HG03064 (cell line): Measurements from ENCODE around the gene ARRDC2.
A peak's percentile ranks its signal among the peaks of the same experiment; 100 is the strongest.
"Not testable (repeated sequence)": the region's sequence is repeated elsewhere in the genome, so short reads cannot be mapped to it uniquely, and the experiment has no call there.

Experiments used
- ATAC-seq: cut with Tn5 transposase; IDR thresholded peaks from one replicate; pipeline ENCODE4 v1.9.1; 2021; ENCODE audit warnings: low read depth; ENCODE audit not compliant: unreplicated experiment

Gene ARRDC2

DNA sequence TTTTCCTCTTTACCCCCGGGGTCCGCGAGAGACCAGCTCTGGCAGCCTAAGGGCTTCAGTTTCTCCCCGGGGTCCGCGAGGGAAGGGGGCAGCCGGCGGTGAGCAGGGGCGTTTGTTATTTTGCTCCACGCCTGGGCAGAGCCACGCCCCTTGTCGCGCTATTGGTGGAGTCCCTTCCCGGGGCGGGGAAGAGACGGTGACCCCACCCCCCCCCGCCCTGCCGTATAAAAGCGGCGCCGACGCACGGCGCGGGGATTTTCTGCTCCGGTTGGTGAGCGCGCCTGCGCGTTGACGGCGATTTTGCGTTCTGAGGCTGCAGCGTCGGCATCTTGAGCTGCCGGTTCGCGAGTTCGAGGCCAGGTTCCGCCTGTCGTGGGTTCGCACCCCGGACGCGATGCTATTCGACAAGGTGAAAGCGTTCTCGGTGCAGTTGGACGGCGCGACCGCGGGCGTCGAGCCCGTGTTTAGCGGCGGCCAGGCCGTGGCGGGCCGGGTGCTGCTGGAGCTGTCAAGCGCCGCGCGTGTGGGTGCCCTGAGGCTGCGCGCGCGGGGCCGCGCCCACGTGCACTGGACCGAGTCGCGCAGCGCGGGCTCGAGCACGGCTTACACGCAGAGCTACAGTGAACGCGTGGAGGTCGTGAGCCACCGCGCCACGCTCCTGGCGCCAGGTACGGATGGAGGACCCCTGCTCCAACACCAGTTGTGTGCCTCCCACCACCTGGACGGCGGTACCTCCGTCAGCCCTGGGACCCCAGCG lies at the start of gene ARRDC2:
ARRDC2 (plus strand) TSS at position 254 of the 757 bp plus-strand sequence; CDS start at position 395, 141 bp downstream.
- ATAC-seq = peak; percentile 40

DNA sequence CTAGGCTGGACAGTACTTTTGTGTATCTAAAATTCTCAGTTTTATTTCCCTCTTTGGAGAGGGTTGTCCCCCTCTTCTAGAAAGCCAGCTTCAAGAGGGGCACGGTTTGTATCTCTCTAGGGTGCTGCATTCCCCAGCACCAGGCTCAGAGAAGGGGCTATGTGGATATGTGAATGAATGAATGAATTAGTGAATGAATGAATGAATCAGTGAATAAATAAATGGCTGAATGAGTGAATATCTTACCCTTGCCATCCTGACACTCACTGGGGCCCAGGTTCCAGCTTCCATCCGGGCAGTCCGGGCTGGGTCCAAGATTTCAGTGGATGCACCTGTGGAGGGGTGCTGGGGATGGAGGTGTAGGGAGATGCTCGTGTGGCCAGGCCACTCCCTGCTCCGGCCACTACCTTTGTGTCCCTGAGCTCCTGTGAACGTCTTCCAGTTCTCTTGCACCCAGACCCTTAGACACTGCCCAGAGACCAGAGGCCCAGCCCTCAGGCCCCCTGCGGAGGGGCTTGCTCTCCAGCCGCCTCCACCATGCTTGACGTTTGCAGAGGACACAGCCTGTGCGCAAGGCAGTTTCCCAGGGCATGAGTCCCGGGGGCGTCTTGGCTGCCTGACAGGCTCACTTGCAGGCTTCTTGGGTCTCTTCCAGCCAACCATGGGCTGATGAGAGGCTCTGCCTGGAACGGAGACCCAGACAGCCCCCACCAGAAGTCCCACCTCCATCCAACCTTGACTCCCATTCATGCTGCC lies 43.9 kb upstream of the ARRDC2 start:
- ATAC-seq = no peak

DNA sequence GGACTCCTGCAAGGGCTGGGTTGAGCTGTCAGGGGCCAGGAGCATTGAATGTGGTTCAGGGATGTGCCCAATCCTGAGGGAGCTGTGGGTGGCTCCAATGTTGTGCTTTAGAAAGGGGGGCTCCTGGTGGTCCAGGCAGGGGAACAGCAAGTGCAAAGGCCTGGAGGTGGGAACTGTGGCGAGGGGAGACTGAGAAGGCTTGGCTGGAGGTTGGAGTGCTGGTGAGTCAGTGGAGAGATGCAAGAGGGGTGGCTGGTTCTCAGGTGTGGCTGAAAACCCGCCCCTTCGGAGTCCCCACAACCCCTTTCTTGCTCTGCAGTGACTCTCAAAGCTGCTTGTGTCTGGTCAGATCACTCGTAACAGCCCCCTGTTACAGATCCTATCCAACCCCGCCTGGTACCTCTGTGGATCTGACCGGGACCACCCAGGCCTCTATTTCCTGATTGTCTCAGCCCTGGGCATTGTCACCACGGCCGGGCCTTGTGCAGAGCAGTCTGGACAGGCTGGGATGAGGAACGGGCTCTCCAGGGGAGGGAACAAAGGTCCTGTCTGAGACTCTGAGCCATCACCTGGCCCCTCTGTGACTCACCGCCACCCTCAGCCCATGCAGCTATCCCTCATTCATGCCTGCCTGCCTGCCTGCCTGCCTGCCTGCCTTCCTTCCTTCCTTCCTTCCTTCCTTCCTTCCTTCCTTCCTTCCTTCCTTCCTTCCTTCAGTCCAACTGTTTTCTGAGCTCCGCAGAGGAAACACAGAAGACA lies 42.4 kb upstream of the ARRDC2 start:
- ATAC-seq = no peak

DNA sequence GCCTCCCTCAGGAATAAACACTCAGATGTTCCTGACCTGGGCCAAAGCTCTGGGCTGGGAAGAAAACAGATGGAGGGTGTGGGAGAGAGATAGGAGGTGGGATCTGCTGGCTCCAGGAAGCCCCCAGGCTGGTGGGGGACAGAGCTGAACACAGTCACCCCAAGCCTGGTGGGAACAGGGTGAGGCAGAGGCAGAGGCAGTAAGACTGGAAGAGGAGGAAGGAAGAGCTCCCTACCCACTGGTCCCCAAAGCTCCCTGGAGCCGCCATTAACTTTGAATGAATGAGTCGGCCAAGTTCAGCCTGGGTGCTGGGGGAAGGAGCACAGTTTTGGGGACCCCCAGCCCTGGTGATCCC lies 41.9 kb upstream of the ARRDC2 start:
- no peak for ATAC-seq

DNA sequence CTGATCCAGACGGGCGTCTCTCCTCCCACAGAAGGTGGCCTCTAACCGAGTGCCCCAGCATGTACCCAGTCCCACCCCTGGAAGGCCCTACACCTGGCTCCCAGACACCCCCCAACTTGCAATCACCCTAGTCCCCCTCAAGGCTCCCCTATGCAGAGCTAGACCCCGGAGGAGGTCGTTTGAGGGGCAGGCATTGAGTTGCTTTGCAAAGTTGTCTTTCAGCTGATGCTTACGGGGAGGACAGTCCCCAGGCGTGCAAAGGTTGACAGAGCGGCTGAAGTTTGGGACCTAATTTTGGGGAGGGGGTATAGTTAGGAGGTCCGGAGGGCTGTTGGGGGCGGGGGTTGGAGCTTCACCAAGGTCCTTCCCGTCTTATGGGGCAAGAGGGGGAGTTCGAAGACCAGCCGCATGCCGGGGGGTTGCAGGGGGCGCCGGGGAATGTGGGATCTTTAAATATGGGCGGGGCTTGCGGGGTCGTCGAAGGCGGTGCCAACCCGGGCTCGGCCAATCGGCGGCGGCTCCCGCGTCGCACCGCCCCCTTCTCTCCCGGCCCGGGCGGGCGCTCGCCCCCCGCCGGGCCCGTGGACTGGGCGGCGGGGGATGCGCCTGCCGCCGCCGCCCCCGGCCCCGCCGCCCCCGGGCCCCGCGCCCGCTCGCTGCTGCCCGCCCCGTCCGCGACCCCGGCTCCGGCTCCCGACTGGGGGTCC lies 41.3 kb upstream of the ARRDC2 start, which contains the start of gene KCNN1:
KCNN1 (plus strand) TSS at position 558 of the 707 bp plus-strand sequence. CDS start 6,782 bp downstream, outside the sequence.
- no peak for ATAC-seq

DNA sequence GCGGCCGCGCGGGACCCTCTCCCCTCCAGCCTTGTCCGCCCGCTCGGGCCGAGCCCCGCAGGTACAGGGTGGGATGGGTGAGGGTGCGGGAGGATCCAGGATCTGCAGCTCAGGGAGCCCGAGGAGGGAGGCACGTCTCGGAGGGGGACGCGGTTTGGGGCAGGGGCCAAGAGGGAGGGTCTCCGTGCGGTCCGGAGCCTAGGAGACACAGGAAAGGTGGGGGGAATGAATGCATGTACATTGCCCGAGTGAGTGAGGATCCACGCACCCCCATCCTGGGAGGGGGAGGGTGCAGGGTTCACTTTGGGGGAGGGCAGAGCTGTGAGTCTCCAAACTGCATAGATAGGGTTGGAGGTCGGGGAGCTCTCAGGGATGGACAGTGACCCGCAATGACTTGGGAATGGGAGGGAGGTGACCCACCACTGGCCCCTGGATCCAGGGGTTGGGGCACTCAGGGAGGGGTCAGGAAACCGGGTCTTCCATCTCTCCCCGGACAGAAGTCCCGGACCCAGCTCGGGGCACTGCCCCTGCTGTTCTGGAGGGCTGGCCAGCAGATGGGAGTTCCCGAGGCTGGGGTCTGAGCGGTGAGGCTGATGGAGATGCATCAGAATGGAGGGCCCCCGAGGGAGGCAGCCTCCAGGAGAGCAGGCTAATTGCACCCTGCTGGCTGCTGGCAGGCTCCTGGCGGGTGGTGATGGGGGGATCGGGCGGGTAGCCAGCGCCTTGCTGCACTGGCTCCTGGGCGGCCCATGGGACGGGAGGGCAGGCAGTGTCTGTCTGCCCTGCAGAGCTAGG lies 40.5 kb upstream of the ARRDC2 start:
- ATAC-seq = no peak

DNA sequence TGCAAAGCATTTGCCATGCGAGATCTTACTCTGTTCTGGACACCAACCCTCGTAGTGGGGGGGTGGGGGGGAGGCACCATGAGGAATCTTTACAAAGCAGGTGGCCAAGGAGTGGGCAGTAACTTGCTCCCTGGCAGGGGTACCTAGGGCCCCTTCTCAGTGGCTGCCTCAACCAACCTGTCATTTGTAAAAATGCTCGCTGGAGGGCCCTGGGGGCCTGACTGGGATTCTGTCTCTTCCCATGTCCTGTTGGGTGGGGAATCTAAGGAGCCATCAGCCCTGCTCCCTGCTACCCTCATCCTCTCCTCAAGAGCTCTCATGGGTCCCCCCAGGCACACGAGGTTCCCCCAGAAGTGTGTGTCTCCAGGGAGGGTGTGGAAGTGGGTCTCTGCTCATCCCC lies 39.6 kb upstream of the ARRDC2 start:
- no peak for ATAC-seq

DNA sequence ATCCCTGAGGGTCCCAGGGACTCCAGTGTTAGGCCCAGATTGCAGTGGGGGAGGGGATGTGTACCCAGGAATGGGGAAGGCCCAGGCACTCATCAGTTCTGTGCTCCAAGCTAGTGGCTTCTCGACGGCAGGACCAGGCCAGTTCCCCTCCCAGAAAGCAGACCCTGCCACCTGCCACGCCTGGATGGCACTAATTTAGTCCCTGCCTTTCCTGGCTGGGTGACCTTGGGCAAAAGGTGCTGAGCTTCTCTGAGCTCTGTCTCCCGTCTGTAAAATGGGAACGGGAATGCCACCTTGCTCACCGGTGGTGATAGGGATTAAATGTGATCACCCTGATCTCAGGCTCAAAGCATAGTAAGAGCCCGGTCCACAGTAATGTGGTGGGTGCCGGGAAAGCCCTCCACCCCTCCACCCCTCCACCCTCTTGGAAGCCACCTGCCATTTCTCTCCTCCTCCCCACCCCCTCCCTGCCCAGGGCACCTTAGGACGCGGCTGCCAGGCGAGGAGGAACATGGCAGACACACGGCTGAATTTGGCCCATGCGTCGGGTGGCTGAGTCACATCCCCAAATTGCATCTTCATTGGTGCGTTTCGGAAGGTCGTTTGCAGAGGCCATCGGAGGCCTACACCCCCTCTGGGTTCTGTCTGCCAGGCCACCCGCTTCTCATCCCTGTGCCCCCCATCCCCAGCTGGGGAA lies 38.7 kb upstream of the ARRDC2 start:
- ATAC-seq = no peak

DNA sequence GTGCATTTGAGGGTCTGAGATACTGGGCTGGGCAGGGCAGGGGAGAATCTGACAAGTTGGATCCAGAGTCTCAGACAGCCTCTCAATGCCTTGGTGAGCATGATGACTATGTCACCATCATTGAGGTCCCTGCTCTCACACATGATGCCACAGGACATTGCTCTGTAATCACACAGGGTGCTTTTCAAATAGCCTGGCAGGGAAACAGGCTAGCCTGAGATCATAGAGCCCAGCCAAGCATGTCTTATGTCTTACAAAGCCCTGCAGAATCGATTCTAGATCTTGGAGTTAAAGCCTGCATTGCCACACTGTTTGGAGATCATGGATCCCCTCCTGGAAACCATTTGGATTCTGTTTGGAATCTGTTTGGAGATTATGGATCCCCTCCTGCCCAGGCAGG lies 35.7 kb upstream of the ARRDC2 start:
- no peak for ATAC-seq

DNA sequence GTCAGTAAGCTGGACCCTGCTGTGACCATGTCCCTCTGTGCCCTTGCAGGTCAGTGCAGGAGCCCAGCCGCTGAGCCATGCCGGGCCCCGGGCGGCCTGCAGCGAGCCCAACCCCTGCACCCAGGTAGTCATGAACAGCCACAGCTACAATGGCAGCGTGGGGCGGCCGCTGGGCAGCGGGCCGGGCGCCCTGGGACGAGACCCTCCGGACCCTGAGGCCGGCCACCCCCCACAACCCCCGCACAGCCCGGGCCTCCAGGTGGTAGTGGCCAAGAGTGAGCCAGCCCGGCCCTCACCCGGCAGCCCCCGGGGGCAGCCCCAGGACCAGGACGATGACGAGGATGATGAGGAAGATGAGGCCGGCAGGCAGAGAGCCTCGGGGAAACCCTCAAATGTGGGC lies 34.2 kb upstream of the ARRDC2 start:
- ATAC-seq = no peak

DNA sequence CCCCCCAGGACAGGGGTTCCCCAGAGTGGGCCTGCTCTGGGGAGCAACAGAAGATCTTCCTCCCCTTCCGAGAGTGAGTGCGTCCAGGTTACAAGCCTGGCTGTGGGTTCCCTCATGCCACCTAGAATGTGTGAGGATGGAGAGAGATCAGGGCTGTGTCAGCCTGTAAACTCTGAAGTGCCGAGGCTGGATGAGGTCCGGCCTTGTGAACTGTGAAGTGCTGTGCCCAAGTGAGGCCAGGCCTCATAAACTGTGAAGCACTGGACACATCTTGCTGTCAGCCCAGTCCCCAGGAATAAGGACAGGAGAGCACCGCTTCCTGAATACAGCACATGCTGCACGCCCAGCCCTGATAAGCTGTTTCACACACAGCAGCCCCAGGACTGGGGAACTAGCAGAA lies 33.4 kb upstream of the ARRDC2 start:
- ATAC-seq = no peak

DNA sequence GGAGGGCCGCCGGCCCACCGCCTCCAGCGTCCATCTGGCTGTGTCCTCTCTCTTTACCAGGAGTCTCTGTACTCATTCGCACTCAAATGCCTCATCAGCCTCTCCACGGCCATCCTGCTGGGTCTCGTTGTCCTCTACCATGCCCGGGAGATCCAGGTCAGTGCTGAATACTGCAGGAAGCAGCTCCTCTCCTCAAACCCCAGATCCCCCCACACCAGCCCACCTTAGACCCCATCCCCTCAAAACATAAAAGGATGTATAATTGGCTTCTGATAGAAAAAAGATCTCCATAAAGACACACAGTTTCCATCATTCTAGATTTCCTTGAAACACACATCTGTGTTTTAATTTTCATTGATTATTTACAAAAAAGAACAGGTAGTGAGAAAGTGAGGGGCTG lies 32.9 kb upstream of the ARRDC2 start:
- no peak for ATAC-seq

DNA sequence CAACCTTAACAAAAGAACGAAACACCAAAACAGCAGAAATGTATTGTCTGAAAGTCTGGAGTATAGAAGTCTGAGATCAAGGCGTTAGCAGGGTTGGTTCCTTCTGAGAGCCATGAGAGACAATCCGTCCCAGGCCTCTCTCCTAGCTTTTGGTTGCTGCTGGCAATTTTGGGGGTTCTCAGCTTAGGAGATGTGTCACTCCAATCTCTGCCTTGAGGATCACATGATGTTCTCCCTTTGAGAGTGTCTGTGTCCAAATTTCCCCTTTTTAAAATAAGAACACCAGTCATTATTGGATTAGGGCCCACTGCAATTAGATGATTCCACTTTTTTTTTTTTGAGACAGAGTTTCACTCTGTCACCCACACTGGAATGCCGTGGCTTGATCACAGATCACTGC lies 30.9 kb upstream of the ARRDC2 start:
- no peak for ATAC-seq

DNA sequence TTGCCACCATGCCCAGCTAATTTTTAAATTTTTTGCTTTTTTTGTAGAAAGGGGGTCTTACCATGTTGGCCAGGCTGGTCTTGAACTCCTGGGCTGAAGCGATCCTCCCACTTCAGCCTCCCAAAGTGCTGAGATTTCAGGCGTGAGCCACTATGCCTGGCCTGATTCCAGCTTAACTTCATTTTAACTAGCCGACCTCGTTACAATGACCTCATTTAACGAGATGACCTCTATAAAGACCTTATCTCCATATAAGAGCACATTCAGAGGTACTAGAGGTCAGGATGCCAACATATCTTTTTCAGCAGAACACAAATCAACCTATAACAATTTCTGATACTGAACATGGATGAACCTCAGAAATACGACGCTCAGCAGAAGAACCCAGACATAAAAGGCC lies 30.5 kb upstream of the ARRDC2 start:
- ATAC-seq = no peak

DNA sequence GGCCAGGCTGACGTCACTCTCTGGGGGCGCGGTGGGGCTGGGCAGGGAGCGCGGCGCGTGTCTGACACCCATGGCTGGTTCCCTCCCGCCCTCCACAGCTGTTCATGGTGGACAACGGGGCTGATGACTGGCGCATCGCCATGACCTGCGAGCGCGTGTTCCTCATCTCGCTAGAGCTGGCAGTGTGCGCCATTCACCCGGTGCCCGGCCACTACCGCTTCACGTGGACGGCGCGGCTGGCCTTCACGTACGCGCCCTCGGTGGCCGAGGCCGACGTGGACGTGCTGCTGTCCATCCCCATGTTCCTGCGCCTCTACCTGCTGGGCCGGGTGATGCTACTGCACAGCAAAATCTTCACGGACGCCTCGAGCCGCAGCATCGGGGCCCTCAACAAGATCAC lies 26.4 kb upstream of the ARRDC2 start:
- ATAC-seq = no peak

DNA sequence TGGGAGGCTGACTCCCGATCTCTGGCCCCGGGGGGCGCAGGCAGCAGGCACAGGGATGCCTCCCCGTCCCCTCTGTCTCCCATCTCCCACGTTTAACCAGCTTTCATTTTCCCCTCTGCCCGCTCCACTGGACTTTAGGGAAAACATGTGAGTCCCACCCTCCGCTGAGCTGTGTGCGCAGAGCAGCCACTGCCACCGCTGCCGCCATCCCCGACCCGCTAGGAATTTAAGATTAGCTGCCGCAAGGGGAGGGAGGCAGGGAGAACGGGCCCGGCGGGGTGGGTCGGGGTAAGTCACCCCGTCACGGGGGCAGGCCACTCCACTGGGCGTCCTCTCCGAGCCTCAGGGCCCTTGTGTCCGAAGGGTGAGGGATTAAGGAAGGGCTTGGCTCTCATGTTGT lies 25.5 kb upstream of the ARRDC2 start:
- ATAC-seq = no peak

DNA sequence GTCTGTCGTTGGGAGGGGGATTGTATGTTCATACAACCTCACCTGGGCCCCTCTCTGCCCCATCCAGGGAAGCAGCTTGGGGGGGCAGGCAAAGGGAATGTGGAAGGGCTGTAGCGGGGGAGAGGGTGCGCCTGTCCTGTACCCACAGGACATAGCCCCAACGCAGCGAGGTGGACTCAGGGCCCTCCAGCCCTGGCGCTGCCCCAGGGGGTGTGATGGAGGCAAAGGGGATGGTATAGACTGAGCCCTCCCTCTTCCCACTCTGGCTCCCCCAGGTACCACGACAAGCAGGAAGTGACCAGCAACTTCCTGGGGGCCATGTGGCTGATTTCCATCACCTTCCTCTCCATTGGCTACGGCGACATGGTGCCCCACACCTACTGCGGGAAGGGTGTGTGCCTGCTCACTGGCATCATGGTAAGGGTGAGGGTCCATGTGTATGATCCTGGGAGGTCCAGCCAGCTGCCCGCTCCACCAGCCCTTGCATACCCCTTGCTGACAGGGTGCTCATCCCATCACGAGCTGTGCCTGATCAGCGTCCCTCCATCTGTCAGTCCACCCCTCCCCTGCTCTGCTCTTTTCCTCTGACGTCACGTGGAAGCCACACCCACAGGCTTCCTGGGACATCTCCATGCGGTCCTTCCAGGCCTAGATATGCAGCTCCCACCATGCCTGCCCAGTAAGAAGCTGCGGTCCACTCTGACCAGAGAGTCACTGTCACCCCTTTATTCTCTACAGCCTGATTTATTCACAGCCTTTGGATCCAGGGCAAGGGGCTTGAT lies 22.7 kb upstream of the ARRDC2 start:
- ATAC-seq = no peak

DNA sequence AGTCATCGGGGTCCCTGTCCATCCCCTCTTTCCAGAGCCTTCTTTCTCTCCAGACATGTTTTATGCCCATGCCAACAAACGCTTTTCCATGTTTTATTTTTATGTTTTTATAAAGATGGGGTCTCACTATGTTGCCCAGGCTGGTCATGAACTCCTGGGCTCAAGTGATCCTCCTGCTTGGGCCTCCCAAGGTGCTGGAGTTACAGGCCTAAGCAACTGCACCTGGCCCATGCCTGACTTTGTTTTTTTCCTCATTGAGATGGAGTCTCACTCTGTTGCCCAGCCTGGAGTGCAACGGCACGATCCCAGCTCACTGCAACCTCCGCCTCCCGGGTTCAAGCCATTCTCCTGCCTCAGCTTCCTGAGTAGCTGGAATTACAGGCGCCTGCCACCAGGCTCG lies 21.4 kb upstream of the ARRDC2 start:
- not testable (repeated sequence) for ATAC-seq

DNA sequence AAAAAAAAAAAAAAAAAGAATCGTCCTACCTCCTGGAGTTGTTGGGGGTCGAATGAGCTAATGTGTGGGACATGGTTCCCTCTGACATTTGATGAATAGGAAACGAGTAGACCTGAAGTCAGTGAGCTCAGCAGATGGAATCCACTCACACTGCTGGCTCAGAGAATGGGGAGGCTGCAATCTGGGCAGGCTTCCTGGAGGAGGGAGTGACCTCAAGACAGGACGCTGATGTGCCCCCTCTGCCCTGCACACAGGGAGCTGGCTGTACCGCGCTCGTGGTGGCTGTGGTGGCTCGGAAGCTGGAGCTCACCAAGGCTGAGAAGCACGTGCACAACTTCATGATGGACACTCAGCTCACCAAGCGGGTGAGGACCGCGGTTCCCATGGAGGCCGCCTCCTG lies 19.8 kb upstream of the ARRDC2 start:
- no peak for ATAC-seq
